ENCODE measurements around the gene ADGRL3.

Gene ADGRL3

GRCh38 chr4:61251129-61251528 lies 51.0 kb downstream of the ADGRL3 start:
- TF ChIP-seq ZNF8 (CRISPR knock-in tag; IDR thresholded peaks at IDR 0.05) = no peak
- ATAC-seq = no peak

DNA sequence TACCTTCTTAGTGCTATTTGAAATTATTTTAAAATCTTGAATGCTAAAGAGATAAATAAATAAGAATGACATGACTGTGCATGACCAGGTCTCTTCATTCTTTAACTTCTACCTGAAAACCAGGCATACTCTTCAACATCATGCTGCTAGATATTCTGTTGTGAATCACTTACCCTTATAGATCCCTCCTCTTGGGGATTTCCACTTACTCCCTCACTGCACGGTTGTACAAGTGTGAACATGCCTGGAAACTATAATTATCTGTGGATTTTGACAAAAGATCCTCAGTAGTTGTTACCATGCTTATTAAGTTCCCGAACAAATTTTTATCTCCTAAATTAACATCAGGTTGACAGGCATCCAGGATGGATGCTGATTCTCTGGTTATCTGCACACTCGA lies 54.3 kb downstream of the ADGRL3 start:
- TF ChIP-seq TOX (CRISPR knock-in tag; IDR thresholded peaks at IDR 0.05; ENCODE audit: borderline replicate concordance) (no peak), CSDC2 (CRISPR knock-in tag; IDR thresholded peaks at IDR 0.05) (no peak), SNAI2 (CRISPR knock-in tag; IDR thresholded peaks at IDR 0.05) (no peak), ISL1 (CRISPR knock-in tag; IDR thresholded peaks at IDR 0.05) (no peak), TCF4 (CRISPR knock-in tag; IDR thresholded peaks at IDR 0.05; ENCODE audit: borderline replicate concordance) (no peak), OSR1 (CRISPR knock-in tag; IDR thresholded peaks at IDR 0.05) (no peak), ZC3H10 (CRISPR knock-in tag; IDR thresholded peaks at IDR 0.05) (no peak), RARB (CRISPR knock-in tag; IDR thresholded peaks at IDR 0.05) (no peak), ZFP30 (CRISPR knock-in tag; IDR thresholded peaks at IDR 0.05) (no peak), BACH2 (CRISPR knock-in tag; IDR thresholded peaks at IDR 0.05; ENCODE audit: borderline replicate concordance) (no peak)
- TF ChIP-seq, protein P1, sequence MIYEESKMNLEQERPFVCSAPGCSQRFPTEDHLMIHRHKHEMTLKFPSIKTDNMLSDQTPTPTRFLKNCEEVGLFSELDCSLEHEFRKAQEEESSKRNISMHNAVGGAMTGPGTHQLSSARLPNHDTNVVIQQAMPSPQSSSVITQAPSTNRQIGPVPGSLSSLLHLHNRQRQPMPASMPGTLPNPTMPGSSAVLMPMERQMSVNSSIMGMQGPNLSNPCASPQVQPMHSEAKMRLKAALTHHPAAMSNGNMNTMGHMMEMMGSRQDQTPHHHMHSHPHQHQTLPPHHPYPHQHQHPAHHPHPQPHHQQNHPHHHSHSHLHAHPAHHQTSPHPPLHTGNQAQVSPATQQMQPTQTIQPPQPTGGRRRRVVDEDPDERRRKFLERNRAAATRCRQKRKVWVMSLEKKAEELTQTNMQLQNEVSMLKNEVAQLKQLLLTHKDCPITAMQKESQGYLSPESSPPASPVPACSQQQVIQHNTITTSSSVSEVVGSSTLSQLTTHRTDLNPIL (CRISPR knock-in tag; IDR thresholded peaks at IDR 0.05; ENCODE audit: low read depth) = no peak
- TF ChIP-seq, protein P2, sequence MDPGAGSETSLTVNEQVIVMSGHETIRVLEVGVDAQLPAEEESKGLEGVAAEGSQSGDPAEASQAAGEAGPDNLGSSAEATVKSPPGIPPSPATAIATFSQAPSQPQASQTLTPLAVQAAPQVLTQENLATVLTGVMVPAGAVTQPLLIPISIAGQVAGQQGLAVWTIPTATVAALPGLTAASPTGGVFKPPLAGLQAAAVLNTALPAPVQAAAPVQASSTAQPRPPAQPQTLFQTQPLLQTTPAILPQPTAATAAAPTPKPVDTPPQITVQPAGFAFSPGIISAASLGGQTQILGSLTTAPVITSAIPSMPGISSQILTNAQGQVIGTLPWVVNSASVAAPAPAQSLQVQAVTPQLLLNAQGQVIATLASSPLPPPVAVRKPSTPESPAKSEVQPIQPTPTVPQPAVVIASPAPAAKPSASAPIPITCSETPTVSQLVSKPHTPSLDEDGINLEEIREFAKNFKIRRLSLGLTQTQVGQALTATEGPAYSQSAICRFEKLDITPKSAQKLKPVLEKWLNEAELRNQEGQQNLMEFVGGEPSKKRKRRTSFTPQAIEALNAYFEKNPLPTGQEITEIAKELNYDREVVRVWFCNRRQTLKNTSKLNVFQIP (CRISPR knock-in tag; IDR thresholded peaks at IDR 0.05; ENCODE audit: borderline replicate concordance, low read depth) = no peak
- TF ChIP-seq, protein P3, sequence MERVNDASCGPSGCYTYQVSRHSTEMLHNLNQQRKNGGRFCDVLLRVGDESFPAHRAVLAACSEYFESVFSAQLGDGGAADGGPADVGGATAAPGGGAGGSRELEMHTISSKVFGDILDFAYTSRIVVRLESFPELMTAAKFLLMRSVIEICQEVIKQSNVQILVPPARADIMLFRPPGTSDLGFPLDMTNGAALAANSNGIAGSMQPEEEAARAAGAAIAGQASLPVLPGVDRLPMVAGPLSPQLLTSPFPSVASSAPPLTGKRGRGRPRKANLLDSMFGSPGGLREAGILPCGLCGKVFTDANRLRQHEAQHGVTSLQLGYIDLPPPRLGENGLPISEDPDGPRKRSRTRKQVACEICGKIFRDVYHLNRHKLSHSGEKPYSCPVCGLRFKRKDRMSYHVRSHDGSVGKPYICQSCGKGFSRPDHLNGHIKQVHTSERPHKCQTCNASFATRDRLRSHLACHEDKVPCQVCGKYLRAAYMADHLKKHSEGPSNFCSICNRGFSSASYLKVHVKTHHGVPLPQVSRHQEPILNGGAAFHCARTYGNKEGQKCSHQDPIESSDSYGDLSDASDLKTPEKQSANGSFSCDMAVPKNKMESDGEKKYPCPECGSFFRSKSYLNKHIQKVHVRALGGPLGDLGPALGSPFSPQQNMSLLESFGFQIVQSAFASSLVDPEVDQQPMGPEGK (CRISPR knock-in tag; IDR thresholded peaks at IDR 0.05; ENCODE audit: borderline replicate concordance) = no peak
- TF ChIP-seq, protein P4, sequence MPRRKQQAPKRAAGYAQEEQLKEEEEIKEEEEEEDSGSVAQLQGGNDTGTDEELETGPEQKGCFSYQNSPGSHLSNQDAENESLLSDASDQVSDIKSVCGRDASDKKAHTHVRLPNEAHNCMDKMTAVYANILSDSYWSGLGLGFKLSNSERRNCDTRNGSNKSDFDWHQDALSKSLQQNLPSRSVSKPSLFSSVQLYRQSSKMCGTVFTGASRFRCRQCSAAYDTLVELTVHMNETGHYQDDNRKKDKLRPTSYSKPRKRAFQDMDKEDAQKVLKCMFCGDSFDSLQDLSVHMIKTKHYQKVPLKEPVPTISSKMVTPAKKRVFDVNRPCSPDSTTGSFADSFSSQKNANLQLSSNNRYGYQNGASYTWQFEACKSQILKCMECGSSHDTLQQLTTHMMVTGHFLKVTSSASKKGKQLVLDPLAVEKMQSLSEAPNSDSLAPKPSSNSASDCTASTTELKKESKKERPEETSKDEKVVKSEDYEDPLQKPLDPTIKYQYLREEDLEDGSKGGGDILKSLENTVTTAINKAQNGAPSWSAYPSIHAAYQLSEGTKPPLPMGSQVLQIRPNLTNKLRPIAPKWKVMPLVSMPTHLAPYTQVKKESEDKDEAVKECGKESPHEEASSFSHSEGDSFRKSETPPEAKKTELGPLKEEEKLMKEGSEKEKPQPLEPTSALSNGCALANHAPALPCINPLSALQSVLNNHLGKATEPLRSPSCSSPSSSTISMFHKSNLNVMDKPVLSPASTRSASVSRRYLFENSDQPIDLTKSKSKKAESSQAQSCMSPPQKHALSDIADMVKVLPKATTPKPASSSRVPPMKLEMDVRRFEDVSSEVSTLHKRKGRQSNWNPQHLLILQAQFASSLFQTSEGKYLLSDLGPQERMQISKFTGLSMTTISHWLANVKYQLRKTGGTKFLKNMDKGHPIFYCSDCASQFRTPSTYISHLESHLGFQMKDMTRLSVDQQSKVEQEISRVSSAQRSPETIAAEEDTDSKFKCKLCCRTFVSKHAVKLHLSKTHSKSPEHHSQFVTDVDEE (CRISPR knock-in tag; IDR thresholded peaks at IDR 0.05) = no peak
- TF ChIP-seq, protein P5, sequence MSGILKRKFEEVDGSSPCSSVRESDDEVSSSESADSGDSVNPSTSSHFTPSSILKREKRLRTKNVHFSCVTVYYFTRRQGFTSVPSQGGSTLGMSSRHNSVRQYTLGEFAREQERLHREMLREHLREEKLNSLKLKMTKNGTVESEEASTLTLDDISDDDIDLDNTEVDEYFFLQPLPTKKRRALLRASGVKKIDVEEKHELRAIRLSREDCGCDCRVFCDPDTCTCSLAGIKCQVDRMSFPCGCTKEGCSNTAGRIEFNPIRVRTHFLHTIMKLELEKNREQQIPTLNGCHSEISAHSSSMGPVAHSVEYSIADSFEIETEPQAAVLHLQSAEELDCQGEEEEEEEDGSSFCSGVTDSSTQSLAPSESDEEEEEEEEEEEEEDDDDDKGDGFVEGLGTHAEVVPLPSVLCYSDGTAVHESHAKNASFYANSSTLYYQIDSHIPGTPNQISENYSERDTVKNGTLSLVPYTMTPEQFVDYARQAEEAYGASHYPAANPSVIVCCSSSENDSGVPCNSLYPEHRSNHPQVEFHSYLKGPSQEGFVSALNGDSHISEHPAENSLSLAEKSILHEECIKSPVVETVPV (CRISPR knock-in tag; IDR thresholded peaks at IDR 0.05) = no peak
- ATAC-seq = no peak

GRCh38 chr4:61273233-61273632 lies 73.1 kb downstream of the ADGRL3 start:
- no peak for ATAC-seq
- no peak for TF ChIP-seq ISL1 (CRISPR knock-in tag; IDR thresholded peaks at IDR 0.05)
- no peak for TF ChIP-seq CSDC2 (CRISPR knock-in tag; IDR thresholded peaks at IDR 0.05)
- no peak for TF ChIP-seq BACH2 (CRISPR knock-in tag; IDR thresholded peaks at IDR 0.05; ENCODE audit: borderline replicate concordance)
- no peak for TF ChIP-seq ARNTL (CRISPR knock-in tag; IDR thresholded peaks at IDR 0.05; ENCODE audit: borderline replicate concordance, low read depth)
- no peak for TF ChIP-seq OSR1 (CRISPR knock-in tag; IDR thresholded peaks at IDR 0.05)
- TF ChIP-seq ZNF70 (CRISPR knock-in tag; IDR thresholded peaks at IDR 0.05) = no peak
- TF ChIP-seq, protein P2 (CRISPR knock-in tag; IDR thresholded peaks at IDR 0.05; ENCODE audit: borderline replicate concordance, low read depth) = no peak
- no peak for TF ChIP-seq TCF4 (CRISPR knock-in tag; IDR thresholded peaks at IDR 0.05; ENCODE audit: borderline replicate concordance)
- no peak for TF ChIP-seq ESRRG (CRISPR knock-in tag; IDR thresholded peaks at IDR 0.05)
- no peak for TF ChIP-seq ZFP3 (CRISPR knock-in tag; IDR thresholded peaks at IDR 0.05)
- TF ChIP-seq, protein P1 (CRISPR knock-in tag; IDR thresholded peaks at IDR 0.05; ENCODE audit: low read depth) = no peak
- no peak for TF ChIP-seq ZC3H10 (CRISPR knock-in tag; IDR thresholded peaks at IDR 0.05)
- TF ChIP-seq SNAI2 (CRISPR knock-in tag; IDR thresholded peaks at IDR 0.05) = no peak
- TF ChIP-seq, protein P3 (CRISPR knock-in tag; IDR thresholded peaks at IDR 0.05; ENCODE audit: borderline replicate concordance) = no peak
- no peak for TF ChIP-seq RARB (CRISPR knock-in tag; IDR thresholded peaks at IDR 0.05)
